Amniotic epithelial cell (primary cell): ENCODE data around the gene STMN3.
"Not testable (repeated sequence)": the region's sequence is repeated elsewhere in the genome, so short reads cannot be mapped to it uniquely, and the experiment has no call there.

ENCODE experiments used
- DNase-seq: peaks from one replicate; pipeline ENCODE4 v3.0.0-alpha.2; 2010; ENCODE audit warnings: low read depth

The STMN3 gene

GRCh38 chr20:63612276-63612931 lies 40.8 kb downstream of the STMN3 start:
- DNase-seq = peak; percentile 63

GRCh38 chr20:63611646-63612045 lies 41.6 kb downstream of the STMN3 start:
- no peak for DNase-seq

- no peak for DNase-seq
These were observed 42.4 kb downstream of the STMN3 start for GRCh38 chr20:63610581-63611435.

GRCh38 chr20:63606686-63607085 lies 46.5 kb downstream of the STMN3 start:
- DNase-seq = no peak

- no peak for DNase-seq
These were observed 50.9 kb downstream of the STMN3 start for GRCh38 chr20:63602321-63602720.

- not testable (repeated sequence) for DNase-seq
These were observed 51.5 kb downstream of the STMN3 start for GRCh38 chr20:63601679-63602078.

GRCh38 chr20:63599396-63600050 lies 53.7 kb downstream of the STMN3 start:
- no peak for DNase-seq

GRCh38 chr20:63598479-63599395 lies 54.5 kb downstream of the STMN3 start:
- no peak for DNase-seq

GRCh38 chr20:63597651-63598478 lies 55.4 kb downstream of the STMN3 start:
- no peak for DNase-seq

- no peak for DNase-seq
These were observed 56.8 kb downstream of the STMN3 start for GRCh38 chr20:63596423-63596822.

GRCh38 chr20:63595416-63596127 lies 57.7 kb downstream of the STMN3 start:
- no peak for DNase-seq

GRCh38 chr20:63594043-63594561 lies 59.1 kb downstream of the STMN3 start:
- no peak for DNase-seq

GRCh38 chr20:63592661-63593060 lies 60.6 kb downstream of the STMN3 start:
- no peak for DNase-seq

- no peak for DNase-seq
These were observed 61.4 kb downstream of the STMN3 start for GRCh38 chr20:63591786-63592355.

GRCh38 chr20:63591147-63591533 lies 62.1 kb downstream of the STMN3 start:
- no peak for DNase-seq

- DNase-seq = no peak
These were observed 62.7 kb downstream of the STMN3 start for GRCh38 chr20:63590218-63591146.
